KBM-7 (cell line): ENCODE results near the gene NEK10.
A peak's percentile ranks its signal among the peaks of the same experiment; 100 is the strongest.
"Not testable (repeated sequence)": the region's sequence is repeated elsewhere in the genome, so short reads cannot be mapped to it uniquely, and the experiment has no call there.

Experiments
- DNase-seq: peaks from one replicate; pipeline ENCODE4 v3.0.0-alpha.2; 2015
- in situ Hi-C: fragments of 300-500 bp; cut with MboI; formaldehyde crosslinking; loops from 2 replicates; pipeline ENCODE4 v1.14.3; 2020; ENCODE audit warnings: low sequenced_read_pairs, low pct_unique_long_range_greater_than_20kb, mixed read lengths

Gene NEK10

GRCh38 chr3:27323087-27323570, 46.1 kb downstream of the NEK10 start:
- in situ Hi-C loops, result loop anchor here (25.0 kb wide), 1 partner anchor 364 kb away; no protein-coding TSS in a partner anchor
- DNase-seq, result no peak

DNA sequence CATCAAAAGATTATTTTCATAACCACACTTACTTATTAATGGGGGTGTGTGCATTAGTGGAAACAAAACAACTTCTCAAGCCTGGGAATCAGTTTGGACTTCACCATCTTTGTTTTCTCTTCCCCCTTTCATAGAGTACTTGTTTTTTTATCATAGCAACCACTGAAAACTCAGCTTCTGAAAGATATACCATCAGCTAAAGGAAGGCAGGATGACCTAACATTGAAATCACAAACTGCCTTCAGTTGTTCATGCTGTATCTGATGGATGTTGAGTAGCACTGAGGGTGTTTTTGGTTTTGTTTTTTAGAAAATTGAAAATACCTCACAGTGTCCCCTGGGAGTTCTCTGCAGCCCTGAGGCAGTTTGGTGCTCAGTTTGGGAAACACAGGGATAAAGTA, 46.5 kb downstream of the NEK10 start:
- in situ Hi-C loops, result loop anchor here (25.0 kb wide), 1 partner anchor 365 kb away; no protein-coding TSS in a partner anchor
- DNase-seq, result no peak

- in situ Hi-C loops, result loop anchor here (25.0 kb wide), 1 partner anchor 367 kb away; no protein-coding TSS in a partner anchor
- no peak for DNase-seq
These were observed 49.2 kb downstream of the NEK10 start for GRCh38 chr3:27319847-27320526.

DNA sequence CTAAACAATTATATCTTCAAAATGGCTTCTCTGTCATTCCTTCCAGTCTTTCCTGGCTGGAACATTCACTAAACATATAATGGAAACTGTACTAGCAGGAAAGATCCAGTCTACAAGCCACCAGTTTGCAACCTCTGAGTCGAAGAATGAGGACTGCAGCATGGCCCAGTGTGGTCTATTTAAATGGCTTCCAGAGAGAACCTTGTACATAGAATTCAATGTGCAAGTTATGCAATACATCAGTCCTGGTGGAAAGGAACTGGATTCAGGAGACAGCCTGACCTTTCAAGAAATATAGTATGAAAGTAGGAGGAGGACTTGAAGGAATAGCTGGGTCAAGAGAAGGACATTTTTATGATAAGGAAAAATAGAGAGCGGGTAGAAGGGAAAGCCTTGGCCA, 49.9 kb downstream of the NEK10 start:
- no peak for DNase-seq
- in situ Hi-C loops, result loop anchor here (25.0 kb wide), 1 partner anchor 368 kb away; no protein-coding TSS in a partner anchor

DNA sequence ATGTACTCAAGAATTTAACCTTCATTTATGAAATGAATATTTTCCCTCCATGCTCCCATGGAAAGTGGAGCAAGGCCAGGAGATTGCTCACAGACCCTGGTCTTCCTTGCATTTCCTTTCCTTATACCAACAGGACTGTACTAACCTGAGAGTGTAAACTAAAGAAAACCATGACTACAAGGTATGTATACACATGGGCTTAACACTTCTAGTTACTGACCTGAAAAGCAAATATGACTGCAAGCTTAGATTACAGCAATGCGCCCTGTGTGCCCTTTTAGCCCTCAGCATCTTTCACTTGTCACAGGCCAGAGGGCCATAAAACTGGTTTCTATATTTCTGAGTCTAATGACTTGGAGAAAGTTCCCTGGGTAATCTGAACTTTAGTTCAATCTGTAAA, 52.1 kb downstream of the NEK10 start:
- in situ Hi-C loops, result loop anchor here (25.0 kb wide), 1 partner anchor 370 kb away; no protein-coding TSS in a partner anchor
- no peak for DNase-seq

GRCh38 chr3:27315003-27315402, 54.2 kb downstream of the NEK10 start:
- no peak for DNase-seq
- in situ Hi-C loops, result loop anchor here (25.0 kb wide), 1 partner anchor 372 kb away; no protein-coding TSS in a partner anchor

GRCh38 chr3:27312044-27312668, 57.0 kb downstream of the NEK10 start:
- peak; percentile 73 for DNase-seq
- in situ Hi-C loops, result loop anchor here (25.0 kb wide), 1 partner anchor 375 kb away; no protein-coding TSS in a partner anchor

GRCh38 chr3:27311400-27311799, 57.8 kb downstream of the NEK10 start:
- in situ Hi-C loops, result loop anchor here (25.0 kb wide), 1 partner anchor 376 kb away; no protein-coding TSS in a partner anchor
- peak; percentile 2 for DNase-seq

- peak; percentile 32 for DNase-seq
- in situ Hi-C loops, result loop anchor here (25.0 kb wide), 1 partner anchor 377 kb away; no protein-coding TSS in a partner anchor
These were observed 58.5 kb downstream of the NEK10 start for GRCh38 chr3:27310688-27311087.

DNA sequence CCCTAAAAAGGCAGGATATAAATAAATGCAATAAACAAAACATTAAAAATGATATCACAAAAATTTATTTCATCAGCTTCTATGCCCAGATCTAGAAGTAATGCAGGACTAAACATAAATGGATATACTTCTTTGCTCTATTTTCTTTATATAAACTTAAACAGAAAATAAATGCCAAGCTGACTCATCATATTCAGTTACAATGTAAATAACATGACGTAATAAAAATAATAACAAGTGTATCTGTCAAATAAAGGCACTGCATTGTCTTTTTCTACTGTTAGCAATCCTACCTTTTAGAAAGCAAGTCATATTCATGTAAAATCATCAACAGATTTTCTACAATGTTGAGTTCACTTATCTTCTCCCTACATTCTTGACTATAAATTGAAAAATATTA, 61.6 kb downstream of the NEK10 start:
- no peak for DNase-seq
- in situ Hi-C loops, result loop anchor here (25.0 kb wide), 1 partner anchor 380 kb away; no protein-coding TSS in a partner anchor

- DNase-seq, result no peak
- in situ Hi-C loops, result loop anchor here (25.0 kb wide), 1 partner anchor 384 kb away; no protein-coding TSS in a partner anchor
These were observed 66.3 kb downstream of the NEK10 start for GRCh38 chr3:27302891-27303290.

DNA sequence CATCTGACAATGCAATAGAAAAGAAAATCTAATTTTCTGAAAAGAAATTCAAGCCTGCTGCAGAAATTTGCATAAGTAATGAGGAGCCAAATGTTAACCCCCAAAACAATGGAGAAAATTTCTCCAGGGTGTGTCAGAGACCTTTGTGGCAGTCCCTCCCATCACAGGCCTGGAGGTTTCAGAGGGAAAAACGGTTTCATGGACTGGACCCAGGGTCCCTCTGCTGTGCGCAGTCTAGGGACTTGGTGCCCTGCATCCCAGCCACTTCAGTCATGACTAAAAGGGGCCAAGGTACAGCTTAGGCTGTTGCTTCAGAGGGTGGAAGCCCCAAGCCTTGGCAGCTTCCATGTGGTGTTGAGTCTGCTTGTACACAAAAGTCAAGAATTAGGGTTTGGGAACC, 70.2 kb downstream of the NEK10 start:
- DNase-seq, in situ Hi-C loops: not testable (repeated sequence)

- in situ Hi-C loops, result no loop called here
These were observed 75.2 kb downstream of the NEK10 start for GRCh38 chr3:27293939-27294338.

GRCh38 chr3:27290760-27291159, 78.4 kb downstream of the NEK10 start:
- in situ Hi-C loops, result no loop called here
- DNase-seq, result no peak

More at GRCh38 chr3:27293939-27294338, 75.2 kb downstream of the NEK10 start:
- no peak for DNase-seq

DNA sequence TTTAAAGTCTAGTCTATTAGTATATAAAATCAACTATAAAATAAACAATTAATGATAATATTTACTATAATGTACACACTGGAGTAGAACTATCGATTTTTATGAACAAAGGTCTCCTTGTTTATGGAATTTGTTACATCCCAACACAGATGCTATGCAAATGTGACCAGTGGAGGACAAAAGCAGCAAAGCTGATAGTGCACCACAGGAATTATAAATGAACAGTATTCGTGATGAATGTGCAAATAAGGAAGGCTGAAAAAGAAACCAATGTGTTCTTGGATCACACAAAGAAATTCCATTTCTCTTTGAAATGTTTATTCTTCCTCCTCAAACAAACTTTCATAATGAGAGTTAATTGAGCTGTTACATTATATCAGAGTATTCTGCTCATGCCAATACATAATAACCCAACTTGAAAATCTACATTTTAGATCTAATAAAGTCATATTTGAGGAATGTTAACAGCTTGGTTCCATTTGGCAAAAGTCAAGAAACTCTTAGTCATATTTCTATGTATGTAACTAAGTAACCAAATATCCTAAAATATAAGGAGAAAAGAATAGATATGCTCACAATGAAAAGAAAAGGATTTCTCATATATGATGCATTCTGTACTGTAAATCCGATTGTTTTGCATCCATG, 79.3 kb downstream of the NEK10 start:
- DNase-seq, result no peak
- in situ Hi-C loops, result no loop called here

DNA sequence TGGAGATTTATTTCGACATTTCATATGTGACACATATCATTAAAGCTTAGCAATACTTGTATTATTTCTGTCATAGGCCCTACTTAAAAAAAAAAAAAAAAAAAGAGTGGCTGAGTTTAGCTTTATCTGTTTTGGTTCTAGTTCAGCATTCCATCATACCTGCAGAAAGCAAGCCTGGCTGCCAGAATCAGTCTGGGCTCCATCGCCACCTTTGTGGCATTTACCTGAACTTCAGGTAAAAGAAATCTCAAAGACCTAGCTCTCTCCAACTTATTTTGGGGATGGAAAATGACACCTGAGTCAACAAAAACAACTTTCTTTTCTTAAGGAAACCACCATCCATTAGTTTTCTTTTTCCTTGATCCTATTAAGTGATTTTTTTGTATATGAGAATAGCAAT, 82.1 kb downstream of the NEK10 start:
- in situ Hi-C loops, result no loop called here
- DNase-seq, result no peak

- in situ Hi-C loops, DNase-seq: not testable (repeated sequence)
These were observed 82.7 kb downstream of the NEK10 start for GRCh38 chr3:27286467-27286866.

DNA sequence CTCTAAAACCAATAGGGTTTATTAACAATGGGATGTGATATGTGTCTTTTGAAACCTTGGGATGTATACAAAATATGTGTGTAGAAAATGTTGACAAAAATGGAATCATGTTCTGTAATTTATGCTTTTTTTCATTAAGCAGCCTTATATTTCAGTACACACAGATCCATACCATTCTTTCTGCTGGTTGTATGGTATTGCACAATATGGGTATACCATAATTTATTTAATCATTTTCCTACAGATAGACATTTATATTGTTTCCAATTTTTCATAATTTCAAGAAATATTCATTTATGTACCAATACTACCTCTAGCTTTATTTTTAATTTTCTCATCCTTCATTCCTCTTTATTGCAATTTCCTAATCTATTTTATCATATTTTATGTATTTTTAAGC, 83.5 kb downstream of the NEK10 start:
- in situ Hi-C loops, result no loop called here
- DNase-seq, result no peak

DNA sequence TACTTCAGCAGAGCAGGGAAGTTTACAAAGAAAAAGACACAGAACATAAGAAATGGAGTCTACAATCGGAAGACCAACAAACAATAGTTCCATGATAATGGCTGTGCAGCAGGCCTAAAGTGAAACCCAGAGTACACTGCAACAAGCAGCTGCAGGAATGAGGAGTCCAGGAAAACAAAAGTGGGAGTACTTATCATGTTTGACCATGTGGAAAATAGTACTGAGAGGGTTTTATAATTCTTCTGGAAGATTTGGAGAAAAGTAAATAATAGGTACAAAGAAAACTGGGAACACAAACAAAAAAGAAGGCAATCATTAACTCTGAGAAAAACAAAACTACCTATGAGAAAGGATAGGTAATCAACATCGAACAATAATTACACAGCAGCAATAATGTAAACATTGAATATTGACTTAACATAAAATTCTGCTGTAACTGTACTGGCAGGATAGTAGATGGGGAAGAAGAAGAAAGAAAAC, 87.5 kb downstream of the NEK10 start:
- no peak for DNase-seq
- in situ Hi-C loops, result no loop called here
